ENCODE data around the gene OS9.

DNA sequence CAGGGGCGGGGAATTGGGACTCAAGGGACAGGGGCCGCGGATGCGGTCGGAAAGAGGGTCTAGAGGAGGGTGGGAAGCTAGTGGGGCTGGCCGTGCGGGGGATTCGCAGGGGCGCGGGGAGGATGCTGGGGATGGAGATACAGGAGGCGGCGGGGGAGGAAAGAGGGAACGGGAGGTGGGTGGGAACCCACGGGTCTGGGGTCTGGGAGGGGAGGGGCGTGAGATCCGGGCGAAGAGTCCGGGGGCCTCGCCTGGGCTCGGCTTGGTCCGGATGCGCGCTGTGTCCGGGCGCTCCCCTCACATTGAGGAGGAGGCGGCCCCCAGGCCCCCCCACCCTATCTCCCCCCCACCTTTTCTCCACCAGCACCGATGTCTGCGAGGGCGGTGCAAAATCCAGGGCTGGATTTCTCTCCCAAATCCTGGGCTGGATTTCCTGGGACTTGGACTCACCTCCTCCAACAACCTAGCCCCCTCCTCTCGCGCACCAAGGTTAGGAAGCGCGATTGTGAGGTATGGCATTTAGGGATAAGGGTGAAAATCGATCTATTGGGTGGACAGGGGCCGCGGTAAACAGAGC is 44.8 kb downstream of the OS9 start, which contains the start of gene AGAP2:
- TF ChIP-seq, protein P1, sequence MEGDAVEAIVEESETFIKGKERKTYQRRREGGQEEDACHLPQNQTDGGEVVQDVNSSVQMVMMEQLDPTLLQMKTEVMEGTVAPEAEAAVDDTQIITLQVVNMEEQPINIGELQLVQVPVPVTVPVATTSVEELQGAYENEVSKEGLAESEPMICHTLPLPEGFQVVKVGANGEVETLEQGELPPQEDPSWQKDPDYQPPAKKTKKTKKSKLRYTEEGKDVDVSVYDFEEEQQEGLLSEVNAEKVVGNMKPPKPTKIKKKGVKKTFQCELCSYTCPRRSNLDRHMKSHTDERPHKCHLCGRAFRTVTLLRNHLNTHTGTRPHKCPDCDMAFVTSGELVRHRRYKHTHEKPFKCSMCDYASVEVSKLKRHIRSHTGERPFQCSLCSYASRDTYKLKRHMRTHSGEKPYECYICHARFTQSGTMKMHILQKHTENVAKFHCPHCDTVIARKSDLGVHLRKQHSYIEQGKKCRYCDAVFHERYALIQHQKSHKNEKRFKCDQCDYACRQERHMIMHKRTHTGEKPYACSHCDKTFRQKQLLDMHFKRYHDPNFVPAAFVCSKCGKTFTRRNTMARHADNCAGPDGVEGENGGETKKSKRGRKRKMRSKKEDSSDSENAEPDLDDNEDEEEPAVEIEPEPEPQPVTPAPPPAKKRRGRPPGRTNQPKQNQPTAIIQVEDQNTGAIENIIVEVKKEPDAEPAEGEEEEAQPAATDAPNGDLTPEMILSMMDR (IDR thresholded peaks at IDR 0.05): no peak
- TF ChIP-seq POLR2A (IDR thresholded peaks at IDR 0.05) (no peak), EP300 (IDR thresholded peaks at IDR 0.05) (no peak)

All from sigmoid colon (tissue), 4 donors.